Prostate gland (tissue), 2 donors: ENCODE measurements around the gene CATSPERZ.

ENCODE experiments used
- CTCF ChIP-seq, 4 experiments: fragments of 200-600 bp in 2 of 4; fragments of 450-650 bp in 2 of 4; sonication (generic) in 2 of 4; IDR thresholded peaks; 1 replicate in 3 of 4; 2 replicates in 1 of 4; pipeline ENCODE4 v1.5.1; 2016 to 2019; ENCODE audit warnings: antibody characterized with exemption in 4 of 4, mild to moderate bottlenecking in 2 of 4, moderate library complexity in 2 of 4
- POLR2A ChIP-seq: fragments of 450-650 bp; IDR thresholded peaks from one replicate; pipeline ENCODE4 v1.6.1; 2016; ENCODE audit warnings: antibody characterized with exemption, mild to moderate bottlenecking
- POLR2AphosphoS5 ChIP-seq: sonication (generic); formaldehyde crosslinking; IDR thresholded peaks from one replicate; pipeline ENCODE4 v1.6.1; 2017; ENCODE audit warnings: antibody characterized with exemption

- TF ChIP-seq CTCF (IDR thresholded peaks at IDR 0.05) (peak in 2 of 4 experiments; percentile 44 to 75), POLR2AphosphoS5 (peak; percentile 14), POLR2A (no peak)
These were observed 31.6 kb downstream of the CATSPERZ start for GRCh38 chr11:64331569-64332371.
